DMS79 (cell line): ENCODE data around the gene TTC34.

Source experiments
- DNase-seq: peaks from one replicate; lab custom pipeline; 2025; lab: John Stamatoyannopoulos, UW

TTC34 gene

GRCh38 chr1:2801535-2802291 is at the start of gene TTC34:
TTC34 (minus strand) TSS chr1:2801693; CDS start chr1:2800827, 866 bp downstream.
- DNase-seq: no peak

GRCh38 chr1:2850502-2850901 is 49.0 kb upstream of the TTC34 start:
- DNase-seq: no peak

- DNase-seq: no peak
Observed at GRCh38 chr1:2848006-2848670, 46.6 kb upstream of the TTC34 start.

- no peak for DNase-seq
Observed at GRCh38 chr1:2847086-2847985, 45.8 kb upstream of the TTC34 start.

- no peak for DNase-seq
Observed at GRCh38 chr1:2845869-2846268, 44.4 kb upstream of the TTC34 start.

GRCh38 chr1:2840036-2840809 is 38.7 kb upstream of the TTC34 start:
- no peak for DNase-seq

- no peak for DNase-seq
Observed at GRCh38 chr1:2837823-2838222, 36.3 kb upstream of the TTC34 start.

- no peak for DNase-seq
Observed at GRCh38 chr1:2837316-2837715, 35.8 kb upstream of the TTC34 start.

- no peak for DNase-seq
Observed at GRCh38 chr1:2836333-2836970, 35.0 kb upstream of the TTC34 start.

- DNase-seq: no peak
Observed at GRCh38 chr1:2835650-2836159, 34.2 kb upstream of the TTC34 start.

- DNase-seq: no peak
Observed at GRCh38 chr1:2834741-2835564, 33.5 kb upstream of the TTC34 start.

- no peak for DNase-seq
Observed at GRCh38 chr1:2834146-2834475, 32.6 kb upstream of the TTC34 start.

- DNase-seq: no peak
Observed at GRCh38 chr1:2833454-2834145, 32.1 kb upstream of the TTC34 start.

GRCh38 chr1:2832506-2833453 is 31.3 kb upstream of the TTC34 start:
- DNase-seq: no peak

GRCh38 chr1:2831596-2832212 is 30.2 kb upstream of the TTC34 start:
- DNase-seq: no peak

GRCh38 chr1:2830761-2831425 is 29.4 kb upstream of the TTC34 start:
- no peak for DNase-seq

- no peak for DNase-seq
Observed at GRCh38 chr1:2829846-2830615, 28.5 kb upstream of the TTC34 start.
